ENCODE measurements around the gene SMAD7.

SMAD7 gene

DNA sequence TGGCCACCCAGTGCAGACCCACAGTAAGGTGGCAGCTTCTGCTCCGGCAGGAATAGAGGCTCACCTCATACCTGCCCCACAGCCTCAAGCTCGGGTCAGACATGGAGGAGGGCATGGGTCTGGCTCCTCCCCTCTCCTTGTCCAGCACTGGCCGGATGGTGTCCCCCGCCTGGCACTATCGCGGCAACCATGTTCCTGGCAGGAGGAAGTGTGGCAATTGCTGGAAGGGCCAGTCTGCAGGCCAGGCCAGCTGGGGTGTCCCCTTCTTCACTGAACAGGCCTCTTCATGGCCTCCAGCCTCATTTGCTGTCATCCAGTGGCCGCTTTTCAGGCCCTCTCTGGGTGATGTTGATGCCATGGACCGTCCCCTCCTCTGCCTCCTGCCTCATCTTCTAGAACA lies 41.4 kb upstream of the SMAD7 start:
- Histone ChIP-seq H3K36me3 (ENCODE audit: insufficient read depth, low read length) (no peaks in the 10 kb centered on the region), H3K9me3 (replicated peaks; ENCODE audit: low read length) (no peaks in the 10 kb centered on the region), H3K4me1 (ENCODE audit: control insufficient read depth, insufficient read depth, low read length) (peaks cover 60% of the 10 kb centered on the region), H3K27me3 (ENCODE audit: control insufficient read depth, insufficient read depth, low read length) (no peaks in the 10 kb centered on the region), H3K4me3 (ENCODE audit: low read length) (no peak overlapping the region), H3K9ac (ENCODE audit: low read depth, low read length) (no peak overlapping the region), H3K4me2 (ENCODE audit: low read length) (no peak overlapping the region)

DNA sequence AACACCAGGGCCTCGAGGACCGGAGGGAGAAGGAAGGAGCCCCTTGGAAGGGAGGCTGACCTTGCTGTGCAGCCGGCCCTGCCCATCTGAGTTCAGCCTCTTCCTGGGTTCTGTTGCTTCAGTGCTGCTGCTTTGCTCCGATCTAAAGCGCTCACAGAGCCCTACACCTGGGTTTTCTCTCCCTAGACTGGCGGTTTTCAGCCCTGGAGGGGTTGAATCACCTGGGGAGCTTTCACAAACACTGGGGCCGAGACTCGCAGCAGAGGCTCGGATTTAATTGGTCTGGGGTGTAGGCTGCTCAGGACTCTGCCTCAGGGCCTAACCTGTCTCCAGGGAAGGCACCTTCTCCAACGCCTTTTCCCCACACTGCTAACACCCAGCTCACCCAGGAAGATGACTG lies 40.9 kb upstream of the SMAD7 start:
- Histone ChIP-seq H3K9me3 (replicated peaks; ENCODE audit: low read length) (no peaks in the 10 kb centered on the region), H3K4me1 (ENCODE audit: control insufficient read depth, insufficient read depth, low read length) (peaks cover 55% of the 10 kb centered on the region), H3K27me3 (ENCODE audit: control insufficient read depth, insufficient read depth, low read length) (no peaks in the 10 kb centered on the region), H3K4me3 (ENCODE audit: low read length) (no peak overlapping the region), H3K36me3 (ENCODE audit: insufficient read depth, low read length) (no peaks in the 10 kb centered on the region), H3K9ac (ENCODE audit: low read depth, low read length) (no peak overlapping the region), H3K4me2 (ENCODE audit: low read length) (no peak overlapping the region)

DNA sequence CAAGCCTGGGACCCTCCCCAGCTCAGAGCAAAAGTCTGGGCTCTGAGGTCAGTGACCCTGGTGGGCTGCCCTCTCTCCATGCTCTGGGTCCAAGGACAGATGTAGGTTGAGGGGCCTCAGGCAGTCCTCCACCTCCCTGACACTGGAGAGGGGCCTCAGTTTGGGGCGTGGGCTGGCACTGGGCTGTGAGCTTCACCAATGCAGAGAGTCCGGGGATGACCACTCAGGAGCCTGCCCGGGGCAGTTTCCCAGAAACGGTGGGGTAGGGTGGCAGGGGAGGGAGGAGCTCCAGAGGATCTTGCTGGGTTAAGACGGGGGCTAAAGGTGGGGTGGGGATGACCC lies 40.5 kb upstream of the SMAD7 start:
- Histone ChIP-seq H3K9me3 (replicated peaks; ENCODE audit: low read length) (no peaks in the 10 kb centered on the region), H3K4me3 (ENCODE audit: low read length) (no peak overlapping the region), H3K36me3 (ENCODE audit: insufficient read depth, low read length) (no peaks in the 10 kb centered on the region), H3K4me2 (ENCODE audit: low read length) (no peak overlapping the region), H3K9ac (ENCODE audit: low read depth, low read length) (no peak overlapping the region), H3K4me1 (ENCODE audit: control insufficient read depth, insufficient read depth, low read length) (peaks cover 53% of the 10 kb centered on the region), H3K27me3 (ENCODE audit: control insufficient read depth, insufficient read depth, low read length) (no peaks in the 10 kb centered on the region)

DNA sequence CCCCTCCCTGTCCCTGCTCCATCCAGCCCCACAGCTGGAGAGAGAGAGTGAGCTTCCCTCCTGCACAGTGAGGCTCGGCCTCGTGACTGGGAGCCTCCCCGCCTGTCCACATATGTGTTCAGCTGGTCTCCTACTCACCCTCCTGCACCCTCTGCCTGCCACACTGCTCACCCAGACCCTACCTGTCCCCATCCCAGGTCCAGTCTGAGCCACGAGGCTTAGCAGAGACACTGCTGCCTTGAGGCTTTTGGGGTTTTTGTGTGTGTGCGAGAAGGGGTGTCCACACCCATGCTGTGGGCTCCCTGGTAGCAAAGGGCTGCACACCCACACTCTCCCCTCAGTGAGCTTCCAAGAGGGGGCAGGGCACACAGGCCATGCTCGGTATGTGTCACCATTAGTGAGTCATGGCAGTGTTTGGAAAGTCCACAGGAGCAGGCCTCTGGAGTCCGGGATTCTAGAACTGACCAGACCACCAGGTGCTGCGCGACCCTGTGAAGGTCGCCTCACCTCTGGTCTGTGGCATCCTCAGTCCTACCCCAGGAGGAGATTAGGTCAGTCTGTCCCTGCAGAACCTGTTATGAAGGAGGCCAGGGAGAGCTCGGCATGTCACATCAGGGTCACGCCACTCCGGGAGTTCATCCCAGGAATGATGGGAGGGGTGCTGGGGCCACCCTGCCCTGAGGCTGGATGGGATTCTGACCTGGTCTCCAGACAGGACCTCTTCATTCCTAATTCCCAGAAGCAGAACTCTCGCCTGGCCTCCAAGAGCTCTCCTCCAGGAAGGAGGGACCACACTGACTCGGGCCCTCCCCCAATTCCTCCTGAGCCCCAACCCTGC lies 39.9 kb upstream of the SMAD7 start:
- H3K4me3 ChIP-seq (ENCODE audit: low read length), result no peak overlapping the region
- peaks cover 48% of the 10 kb centered on the region for H3K4me1 ChIP-seq (ENCODE audit: control insufficient read depth, insufficient read depth, low read length)
- H3K36me3 ChIP-seq (ENCODE audit: insufficient read depth, low read length), result no peaks in the 10 kb centered on the region
- H3K4me2 ChIP-seq (ENCODE audit: low read length), result no peak overlapping the region
- H3K27me3 ChIP-seq (ENCODE audit: control insufficient read depth, insufficient read depth, low read length), result no peaks in the 10 kb centered on the region
- H3K9ac ChIP-seq (ENCODE audit: low read depth, low read length), result peak overlapping the region; percentile 4
- H3K9me3 ChIP-seq (replicated peaks; ENCODE audit: low read length), result no peaks in the 10 kb centered on the region

DNA sequence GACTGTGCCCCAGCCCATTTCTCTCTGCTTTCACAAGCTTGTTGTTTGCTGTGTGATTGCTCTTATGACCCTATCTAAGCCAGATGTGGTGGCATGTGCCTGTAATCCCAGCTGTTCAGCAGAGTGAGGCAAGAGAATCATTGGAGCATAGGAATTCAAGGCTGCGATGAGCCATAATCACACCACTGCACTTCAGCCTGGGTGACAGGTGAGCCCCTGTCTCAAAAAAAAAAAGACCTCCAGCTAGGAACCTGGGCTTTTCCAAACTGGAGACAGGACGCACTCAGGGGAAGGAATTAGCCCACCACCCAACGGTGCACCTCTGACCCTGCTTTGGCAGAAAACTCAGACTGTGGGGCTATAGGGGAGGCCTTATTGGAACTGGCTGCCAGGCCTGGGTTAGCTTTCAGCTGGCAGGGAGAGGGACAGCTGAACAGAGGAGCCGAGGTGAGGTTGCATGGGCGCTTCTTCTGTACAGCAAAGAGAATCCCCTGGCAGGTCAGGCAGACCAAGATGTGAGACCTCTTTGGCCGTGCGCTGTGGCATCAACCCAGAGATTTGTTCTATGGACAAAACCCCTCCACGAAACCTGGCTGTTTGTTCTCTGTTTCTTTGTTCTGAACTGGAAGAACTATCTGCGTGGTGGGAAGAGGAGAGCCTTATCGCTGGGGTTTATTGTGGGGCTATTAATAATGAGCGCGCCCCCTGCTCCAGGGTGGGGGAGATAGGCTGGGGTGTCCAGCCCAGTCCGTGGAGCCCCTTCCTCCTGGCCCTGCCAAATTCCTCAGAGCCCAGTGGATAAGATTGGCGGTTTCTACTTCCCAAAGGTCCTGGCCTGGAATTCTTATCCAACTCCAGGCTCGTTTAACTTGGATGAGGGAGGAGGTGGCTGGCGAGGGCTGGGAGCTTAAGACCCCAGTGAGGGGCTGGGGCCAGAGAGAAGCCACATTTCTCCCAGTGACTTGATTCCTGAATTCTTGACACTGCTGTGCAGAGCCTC lies 38.8 kb upstream of the SMAD7 start:
- H3K9ac ChIP-seq (ENCODE audit: low read depth, low read length), result peak overlapping the region; percentile 4
- no peaks in the 10 kb centered on the region for H3K9me3 ChIP-seq (replicated peaks; ENCODE audit: low read length)
- no peak overlapping the region for H3K4me2 ChIP-seq (ENCODE audit: low read length)
- no peak overlapping the region for H3K4me3 ChIP-seq (ENCODE audit: low read length)
- peaks cover 37% of the 10 kb centered on the region for H3K4me1 ChIP-seq (ENCODE audit: control insufficient read depth, insufficient read depth, low read length)
- no peaks in the 10 kb centered on the region for H3K36me3 ChIP-seq (ENCODE audit: insufficient read depth, low read length)
- H3K27me3 ChIP-seq (ENCODE audit: control insufficient read depth, insufficient read depth, low read length), result no peaks in the 10 kb centered on the region

DNA sequence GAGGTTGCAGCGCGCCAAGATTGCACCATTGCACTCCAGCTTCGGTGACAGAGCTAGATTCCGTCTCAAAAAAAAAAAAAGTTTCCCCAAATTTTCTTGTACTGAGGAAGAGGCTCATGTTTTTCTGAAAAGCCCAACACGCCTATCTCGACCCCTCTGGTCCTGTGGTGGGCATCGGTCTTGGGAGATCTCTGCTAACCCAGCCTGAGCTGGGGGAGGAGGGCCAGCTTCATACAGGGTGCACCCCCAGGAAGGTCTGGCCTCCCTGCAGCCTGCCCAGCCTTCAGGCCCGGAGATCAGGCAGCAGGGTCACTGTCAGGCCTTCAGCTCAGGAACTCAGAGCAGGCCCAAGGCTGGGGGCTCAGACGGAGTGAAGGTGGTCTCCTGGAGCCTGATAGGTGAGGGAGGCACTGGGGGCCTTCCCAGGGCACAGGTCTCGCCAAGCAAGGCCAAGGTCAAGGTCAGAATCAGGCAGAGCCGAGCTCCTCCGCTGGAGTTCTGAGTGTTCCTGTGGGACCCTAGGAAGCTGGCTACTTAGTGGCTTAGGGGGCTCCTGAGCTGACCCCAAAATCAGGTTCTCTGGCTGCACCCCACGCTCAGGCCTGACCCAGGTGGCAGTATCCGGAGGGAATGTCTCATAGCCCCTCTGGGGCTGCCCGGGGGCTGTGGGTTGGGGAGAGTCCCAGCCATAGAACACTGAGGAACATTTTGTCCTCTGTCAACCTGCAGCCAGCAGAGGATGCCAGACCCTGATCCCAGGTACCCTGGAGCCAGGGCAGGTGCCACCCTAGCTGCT lies 37.9 kb upstream of the SMAD7 start:
- no peak overlapping the region for H3K4me3 ChIP-seq (ENCODE audit: low read length)
- H3K9ac ChIP-seq (ENCODE audit: low read depth, low read length), result no peak overlapping the region
- H3K27me3 ChIP-seq (ENCODE audit: control insufficient read depth, insufficient read depth, low read length), result no peaks in the 10 kb centered on the region
- peaks cover 28% of the 10 kb centered on the region for H3K4me1 ChIP-seq (ENCODE audit: control insufficient read depth, insufficient read depth, low read length)
- H3K36me3 ChIP-seq (ENCODE audit: insufficient read depth, low read length), result no peaks in the 10 kb centered on the region
- no peak overlapping the region for H3K4me2 ChIP-seq (ENCODE audit: low read length)
- H3K9me3 ChIP-seq (replicated peaks; ENCODE audit: low read length), result no peaks in the 10 kb centered on the region

DNA sequence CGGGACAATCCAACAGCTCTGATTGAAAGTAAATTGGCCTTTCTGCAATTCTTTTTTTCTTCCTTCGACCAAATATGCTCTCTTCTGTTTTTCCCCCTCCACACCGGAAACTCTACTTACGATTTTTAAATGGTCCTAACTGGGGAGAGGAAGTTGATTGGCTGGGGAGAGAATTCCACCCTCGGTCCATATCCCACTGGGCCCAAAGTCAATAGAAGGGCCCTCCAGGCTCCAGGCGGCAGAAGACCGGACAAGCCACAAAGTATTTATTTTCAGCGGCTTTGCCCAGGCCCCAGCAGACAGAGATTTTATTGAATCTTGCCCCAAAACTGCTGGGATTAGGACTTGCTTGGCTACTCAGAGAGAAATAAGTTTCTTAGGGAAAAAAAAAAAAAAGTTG lies 37.1 kb upstream of the SMAD7 start:
- Histone ChIP-seq H3K36me3 (ENCODE audit: insufficient read depth, low read length) (no peaks in the 10 kb centered on the region), H3K9me3 (replicated peaks; ENCODE audit: low read length) (no peaks in the 10 kb centered on the region), H3K4me2 (ENCODE audit: low read length) (no peak overlapping the region), H3K27me3 (ENCODE audit: control insufficient read depth, insufficient read depth, low read length) (no peaks in the 10 kb centered on the region), H3K4me1 (ENCODE audit: control insufficient read depth, insufficient read depth, low read length) (peaks cover 19% of the 10 kb centered on the region), H3K4me3 (ENCODE audit: low read length) (no peak overlapping the region), H3K9ac (ENCODE audit: low read depth, low read length) (no peak overlapping the region)

DNA sequence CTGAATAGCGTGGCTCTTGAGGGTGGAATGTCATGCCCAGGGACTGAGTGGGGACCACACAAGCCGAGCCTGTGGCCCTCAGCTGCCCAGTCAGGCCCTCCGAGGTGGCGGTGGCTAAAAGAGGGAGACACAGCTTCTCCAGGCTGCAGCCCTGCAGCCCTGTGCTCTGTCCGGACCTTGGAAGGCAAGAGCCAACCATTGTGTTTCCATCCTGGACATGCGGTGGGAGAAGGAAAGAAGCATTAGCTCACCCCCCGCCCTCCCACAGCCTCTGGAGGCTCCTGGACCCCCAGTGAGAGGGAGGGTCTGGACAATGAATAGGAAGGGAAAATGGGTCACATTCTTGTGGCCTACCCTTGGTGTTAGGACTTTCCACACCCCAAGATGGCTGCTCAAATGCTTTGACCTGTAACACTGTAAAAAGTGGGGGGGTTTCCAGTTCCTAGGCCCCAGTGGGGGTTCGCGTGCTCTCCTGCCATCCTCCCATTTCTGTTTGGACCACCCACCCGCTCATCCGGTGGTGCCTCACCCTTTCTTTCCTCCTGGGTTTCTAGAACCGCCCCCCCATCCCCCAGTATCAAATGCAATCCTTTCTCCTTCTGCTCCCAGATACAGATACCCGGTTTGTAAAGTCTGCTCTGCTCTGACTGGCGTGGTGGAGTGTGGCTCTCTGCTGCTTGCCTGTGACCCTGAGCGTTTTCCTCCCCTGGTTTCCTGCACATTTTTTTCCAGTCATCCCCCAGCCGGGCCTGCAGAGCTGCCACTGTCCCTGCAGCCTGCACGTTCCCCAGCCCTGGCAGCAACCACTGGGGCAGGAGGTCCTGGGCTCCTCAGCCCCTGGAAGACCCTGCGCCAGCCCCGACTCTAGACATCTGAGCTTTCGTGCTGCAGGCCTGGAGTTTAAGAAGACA lies 36.3 kb upstream of the SMAD7 start:
- H3K4me3 ChIP-seq (ENCODE audit: low read length), result no peak overlapping the region
- H3K9me3 ChIP-seq (replicated peaks; ENCODE audit: low read length), result no peaks in the 10 kb centered on the region
- H3K4me1 ChIP-seq (ENCODE audit: control insufficient read depth, insufficient read depth, low read length), result peaks cover 15% of the 10 kb centered on the region
- no peak overlapping the region for H3K4me2 ChIP-seq (ENCODE audit: low read length)
- no peaks in the 10 kb centered on the region for H3K27me3 ChIP-seq (ENCODE audit: control insufficient read depth, insufficient read depth, low read length)
- H3K9ac ChIP-seq (ENCODE audit: low read depth, low read length), result no peak overlapping the region
- H3K36me3 ChIP-seq (ENCODE audit: insufficient read depth, low read length), result no peaks in the 10 kb centered on the region

DNA sequence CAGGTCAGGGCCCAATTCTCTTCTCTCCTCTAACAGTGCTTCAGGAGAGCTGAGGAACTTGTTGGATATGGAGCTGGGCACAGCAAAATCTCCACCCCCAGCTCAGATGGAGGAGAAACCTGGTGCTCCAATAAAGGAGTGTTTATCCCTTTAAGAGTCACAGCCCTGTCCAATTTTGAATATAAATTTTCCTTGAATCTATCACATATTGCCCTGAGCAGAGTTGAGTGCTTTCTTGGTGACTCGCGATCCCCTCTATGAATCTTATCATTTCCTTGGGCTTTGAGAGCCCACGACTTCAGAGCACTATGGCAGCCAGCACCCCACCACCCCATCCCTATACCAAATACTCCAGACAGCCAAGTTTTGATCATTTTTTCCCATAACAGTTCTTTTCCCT lies 34.4 kb upstream of the SMAD7 start:
- Histone ChIP-seq H3K4me2 (ENCODE audit: low read length) (no peak overlapping the region), H3K9me3 (replicated peaks; ENCODE audit: low read length) (no peaks in the 10 kb centered on the region), H3K27me3 (ENCODE audit: control insufficient read depth, insufficient read depth, low read length) (no peaks in the 10 kb centered on the region), H3K4me3 (ENCODE audit: low read length) (no peak overlapping the region), H3K9ac (ENCODE audit: low read depth, low read length) (no peak overlapping the region), H3K4me1 (ENCODE audit: control insufficient read depth, insufficient read depth, low read length) (peaks cover 7% of the 10 kb centered on the region), H3K36me3 (ENCODE audit: insufficient read depth, low read length) (no peaks in the 10 kb centered on the region)

DNA sequence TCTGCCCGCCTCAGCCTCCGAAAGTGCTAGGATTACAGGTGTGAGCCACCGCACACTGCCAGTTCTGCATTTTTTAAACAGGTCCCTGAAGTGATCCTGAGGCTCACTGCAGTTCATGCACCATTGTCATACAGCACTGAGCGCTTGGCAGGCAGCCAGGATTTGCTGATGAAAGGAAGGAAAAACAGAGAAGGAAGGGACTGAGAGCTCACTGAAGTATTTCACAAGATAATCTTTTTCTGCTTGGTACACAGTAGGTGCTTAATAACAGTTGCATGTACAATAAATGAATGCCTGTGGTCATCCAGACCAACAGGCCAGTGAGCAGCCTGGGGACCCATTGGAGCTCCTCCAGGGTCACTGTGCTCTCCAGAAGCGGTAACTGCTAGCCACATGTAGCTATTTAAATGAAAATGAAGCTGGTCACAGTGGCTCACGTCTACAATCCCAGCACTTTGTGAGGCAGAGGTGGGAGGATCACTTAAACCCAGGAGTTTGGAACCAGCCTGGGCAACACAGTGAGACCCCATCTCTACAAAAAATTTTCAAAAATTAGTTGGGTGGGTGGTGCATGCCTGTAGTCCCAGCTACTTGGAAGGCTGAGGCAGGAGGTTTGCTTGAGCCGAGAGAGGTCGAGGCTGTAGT lies 33.1 kb upstream of the SMAD7 start:
- H3K4me3 ChIP-seq (ENCODE audit: low read length), result no peak overlapping the region
- peaks cover 8% of the 10 kb centered on the region for H3K4me1 ChIP-seq (ENCODE audit: control insufficient read depth, insufficient read depth, low read length)
- no peak overlapping the region for H3K9ac ChIP-seq (ENCODE audit: low read depth, low read length)
- no peaks in the 10 kb centered on the region for H3K27me3 ChIP-seq (ENCODE audit: control insufficient read depth, insufficient read depth, low read length)
- no peaks in the 10 kb centered on the region for H3K36me3 ChIP-seq (ENCODE audit: insufficient read depth, low read length)
- no peak overlapping the region for H3K4me2 ChIP-seq (ENCODE audit: low read length)
- no peaks in the 10 kb centered on the region for H3K9me3 ChIP-seq (replicated peaks; ENCODE audit: low read length)

All from skeletal muscle satellite cell (primary cell).